A673 (cell line): ENCODE measurements around the gene NRG3. TPM values are rescaled to one million over a fixed set of nuclear protein-coding genes. Genes with fewer than 3 reads are reported as not detected.

Experiments
- BruUV-seq: library from RNA; stranded (reverse); fragments of 400-500 nt; replicated peaks from 2 replicates; lab custom pipeline; 2021; lab: Mats Ljungman, UMichigan
- CTCF ChIA-PET: fragments of 300-600 bp; sonication (Branson Sonifier 250); formaldehyde crosslinking; loops from one replicate; lab custom pipeline; 2022; ENCODE audit warnings: antibody characterized with exemption; lab: Charles Lee
- POLR2A ChIA-PET: fragments of 300-600 bp; sonication (Branson Sonifier 250); formaldehyde crosslinking; loops from one replicate; lab custom pipeline; 2022; ENCODE audit warnings: antibody characterized with exemption; ENCODE audit not compliant: low non-redundant PET; lab: Charles Lee
- DNase-seq: peaks from one replicate; pipeline ENCODE4 v3.0.0-alpha.2; 2015; ENCODE audit warnings: low spot score
- H3K27ac ChIP-seq: fragments of 200-600 bp; sonication (generic); 2 replicates; pipeline ENCODE4 v1.5.1; 2016; ENCODE audit warnings: mixed run types, low read depth, mild to moderate bottlenecking, mixed read lengths, antibody characterized with exemption, low read length; ENCODE audit not compliant: poor library complexity, severe bottlenecking
- H3K27me3 ChIP-seq: fragments of 200-600 bp; sonication (generic); replicated peaks from 2 replicates; pipeline ENCODE4 v1.6.1; 2017; ENCODE audit warnings: mixed run types, low read depth, mild to moderate bottlenecking, mixed read lengths, antibody characterized with exemption, low read length; ENCODE audit not compliant: insufficient read depth, poor library complexity
- H3K36me3 ChIP-seq: fragments of 200-600 bp; sonication (generic); 2 replicates; pipeline ENCODE4 v1.6.1; 2016; ENCODE audit warnings: mixed run types, mild to moderate bottlenecking, mixed read lengths, antibody characterized with exemption, low read length; ENCODE audit not compliant: insufficient read depth, poor library complexity, severe bottlenecking
- H3K4me1 ChIP-seq: fragments of 200-600 bp; sonication (generic); 2 replicates; pipeline ENCODE4 v1.6.1; 2017; ENCODE audit warnings: mixed run types, mild to moderate bottlenecking, mixed read lengths, antibody characterized with exemption, low read length; ENCODE audit not compliant: insufficient read depth, poor library complexity, severe bottlenecking
- H3K4me3 ChIP-seq: fragments of 200-600 bp; sonication (generic); 2 replicates; pipeline ENCODE4 v1.5.1; 2016; ENCODE audit warnings: low read depth, mixed run types, mild to moderate bottlenecking, mixed read lengths, low read length; ENCODE audit not compliant: poor library complexity, severe bottlenecking
- H3K9me3 ChIP-seq: fragments of 200-600 bp; sonication (generic); 2 replicates; pipeline ENCODE4 v1.6.1; 2016; ENCODE audit warnings: mixed run types, low read depth, mild to moderate bottlenecking, mixed read lengths, antibody characterized with exemption, low read length; ENCODE audit not compliant: poor library complexity, severe bottlenecking
- EZH2 ChIP-seq: fragments of 200-600 bp; sonication (generic); IDR thresholded peaks from 2 replicates; pipeline ENCODE4 v1.6.1; 2017; ENCODE audit warnings: borderline replicate concordance, low read depth, mild to moderate bottlenecking, mixed read lengths, antibody characterized with exemption, low read length; ENCODE audit not compliant: poor library complexity, severe bottlenecking
- intact Hi-C: fragments of 100-400 bp; cut with micrococcal nuclease; formaldehyde crosslinking; loops from one replicate; pipeline ENCODE4 v1.10.0; 2022; ENCODE audit not compliant: unreplicated experiment
- total RNA-seq: library from RNA; stranded (reverse); gene quantifications from 2 replicates; pipeline ENCODE4 v1.2.3, GENCODE V29; 2021
- TF ChIP-seq, protein P1 (sequence below): fragments of 300-800, 200-600 bp; sonication (generic); conservative IDR thresholded peaks from 2 replicates; pipeline ENCODE4 v1.5.1; 2017; ENCODE audit warnings: low read depth, mild to moderate bottlenecking, antibody characterized with exemption, low read length, moderate library complexity, mixed read lengths

NRG3 gene
- total RNA-seq, 1 experiment from 2014 or later, result not detected

DNA sequence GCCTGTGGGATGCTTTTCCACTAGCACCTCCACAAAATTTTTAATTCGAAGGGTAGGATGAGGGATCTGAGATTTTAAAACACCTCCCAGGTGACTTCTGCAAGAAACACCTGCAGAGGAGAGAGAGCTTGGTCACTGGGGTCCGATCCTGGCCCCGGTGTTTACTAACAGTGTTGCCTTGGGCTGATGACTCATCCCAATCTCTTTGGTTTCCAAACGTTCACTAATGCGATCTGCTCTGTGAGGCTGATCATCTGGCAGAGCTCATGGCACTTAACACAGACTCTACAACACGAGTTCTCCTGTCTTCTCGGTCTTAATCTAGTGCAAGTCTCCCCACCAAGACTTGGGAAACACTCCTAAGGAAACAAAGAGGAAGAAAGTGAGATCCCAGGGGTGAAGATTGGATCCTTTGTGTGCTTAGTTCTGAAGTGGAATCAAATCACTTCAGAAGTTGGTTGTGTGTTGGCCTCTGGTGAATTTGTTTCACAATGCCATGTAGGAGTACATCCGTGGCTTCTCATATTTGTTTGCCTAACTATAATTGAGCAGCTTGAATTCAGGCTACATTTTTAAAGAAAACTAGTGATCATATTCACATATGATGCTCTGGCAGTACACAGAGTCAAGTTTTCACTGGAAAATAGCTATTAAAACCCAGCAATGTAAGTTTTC is 407.9 kb downstream of the NRG3 start:
- H3K4me3 ChIP-seq, result no peak overlapping the region
- no peaks in the 10 kb centered on the region for H3K36me3 ChIP-seq
- DNase-seq, result no peak
- ChIA-PET CTCF (no interaction called here), POLR2A (no interaction called here)
- no peak overlapping the region for H3K27ac ChIP-seq
- peaks cover 4% of the 10 kb centered on the region for H3K9me3 ChIP-seq
- no TSS peak for BruUV-seq
- no peaks in the 10 kb centered on the region for H3K4me1 ChIP-seq
- no peaks in the 10 kb centered on the region for H3K27me3 ChIP-seq
- TF ChIP-seq, protein P1, sequence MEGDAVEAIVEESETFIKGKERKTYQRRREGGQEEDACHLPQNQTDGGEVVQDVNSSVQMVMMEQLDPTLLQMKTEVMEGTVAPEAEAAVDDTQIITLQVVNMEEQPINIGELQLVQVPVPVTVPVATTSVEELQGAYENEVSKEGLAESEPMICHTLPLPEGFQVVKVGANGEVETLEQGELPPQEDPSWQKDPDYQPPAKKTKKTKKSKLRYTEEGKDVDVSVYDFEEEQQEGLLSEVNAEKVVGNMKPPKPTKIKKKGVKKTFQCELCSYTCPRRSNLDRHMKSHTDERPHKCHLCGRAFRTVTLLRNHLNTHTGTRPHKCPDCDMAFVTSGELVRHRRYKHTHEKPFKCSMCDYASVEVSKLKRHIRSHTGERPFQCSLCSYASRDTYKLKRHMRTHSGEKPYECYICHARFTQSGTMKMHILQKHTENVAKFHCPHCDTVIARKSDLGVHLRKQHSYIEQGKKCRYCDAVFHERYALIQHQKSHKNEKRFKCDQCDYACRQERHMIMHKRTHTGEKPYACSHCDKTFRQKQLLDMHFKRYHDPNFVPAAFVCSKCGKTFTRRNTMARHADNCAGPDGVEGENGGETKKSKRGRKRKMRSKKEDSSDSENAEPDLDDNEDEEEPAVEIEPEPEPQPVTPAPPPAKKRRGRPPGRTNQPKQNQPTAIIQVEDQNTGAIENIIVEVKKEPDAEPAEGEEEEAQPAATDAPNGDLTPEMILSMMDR, result no peak
- TF ChIP-seq EZH2, result no peak
- intact Hi-C loops, result no loop called here

DNA sequence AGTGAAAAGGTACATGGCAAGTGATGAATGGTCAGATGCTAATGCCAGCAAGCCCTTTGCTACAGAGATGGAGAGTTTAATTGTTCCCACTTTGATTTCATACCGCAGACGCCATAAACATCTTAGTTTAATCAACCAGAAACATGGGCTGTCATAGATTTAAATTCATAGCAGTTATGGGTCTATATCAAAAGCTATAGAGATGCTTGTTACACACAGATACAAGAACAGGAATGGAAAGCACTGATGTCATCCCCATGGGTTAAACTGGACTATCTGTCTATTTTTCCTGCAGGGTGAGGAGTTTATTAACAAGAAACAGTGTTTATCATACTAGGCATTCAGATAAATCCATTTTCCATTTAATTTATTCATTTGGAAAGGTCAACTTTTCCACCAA is 409.2 kb downstream of the NRG3 start:
- Histone ChIP-seq H3K4me3 (no peak overlapping the region), H3K4me1 (no peaks in the 10 kb centered on the region), H3K27ac (no peak overlapping the region), H3K9me3 (peaks cover 1% of the 10 kb centered on the region), H3K36me3 (no peaks in the 10 kb centered on the region), H3K27me3 (no peaks in the 10 kb centered on the region)
- BruUV-seq, result no TSS peak
- intact Hi-C loops, result no loop called here
- DNase-seq, result no peak
- TF ChIP-seq EZH2, result no peak
- TF ChIP-seq, protein P1, result no peak
- POLR2A ChIA-PET, result no interaction called here
- CTCF ChIA-PET, result no interaction called here

DNA sequence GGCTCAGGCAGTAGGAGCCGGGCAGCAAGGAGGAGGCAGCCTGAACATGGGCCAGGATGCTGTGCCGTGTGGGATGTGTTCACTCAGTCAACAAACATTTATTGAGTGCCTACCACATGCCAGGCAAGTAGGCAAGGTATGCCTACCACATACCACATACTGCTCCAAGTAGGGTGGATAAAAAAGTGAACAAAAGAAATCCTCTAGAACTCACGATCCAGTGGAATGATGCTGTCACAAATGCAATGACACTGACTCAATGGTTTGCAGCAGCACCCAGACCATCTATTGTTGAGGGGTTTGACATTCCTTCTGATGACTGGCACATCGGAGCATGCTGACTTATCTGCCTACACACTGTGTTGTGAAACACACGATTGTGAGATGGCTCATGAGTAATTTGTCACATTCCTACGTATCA is 413.5 kb downstream of the NRG3 start:
- H3K36me3 ChIP-seq, result no peaks in the 10 kb centered on the region
- POLR2A ChIA-PET, result no interaction called here
- DNase-seq, result no peak
- no peaks in the 10 kb centered on the region for H3K27me3 ChIP-seq
- no peak overlapping the region for H3K4me3 ChIP-seq
- intact Hi-C loops, result no loop called here
- CTCF ChIA-PET, result no interaction called here
- no peak overlapping the region for H3K27ac ChIP-seq
- H3K9me3 ChIP-seq, result peaks cover 6% of the 10 kb centered on the region
- no TSS peak for BruUV-seq
- no peaks in the 10 kb centered on the region for H3K4me1 ChIP-seq
- no peak for TF ChIP-seq EZH2
- TF ChIP-seq, protein P1, result no peak
